Ammon's horn (tissue), 1 donor: ENCODE measurements around the gene DRAM2.
"Not testable (repeated sequence)": the region's sequence is repeated elsewhere in the genome, so short reads cannot be mapped to it uniquely, and the experiment has no call there.

Source experiments
- DNase-seq: peaks from one replicate; pipeline ENCODE4 v3.0.0-alpha.2; 2016; ENCODE audit warnings: low spot score

The DRAM2 gene

GRCh38 chr1:111142356-111142975, 2.6 kb upstream of the DRAM2 start:
- no peak for DNase-seq

DNA sequence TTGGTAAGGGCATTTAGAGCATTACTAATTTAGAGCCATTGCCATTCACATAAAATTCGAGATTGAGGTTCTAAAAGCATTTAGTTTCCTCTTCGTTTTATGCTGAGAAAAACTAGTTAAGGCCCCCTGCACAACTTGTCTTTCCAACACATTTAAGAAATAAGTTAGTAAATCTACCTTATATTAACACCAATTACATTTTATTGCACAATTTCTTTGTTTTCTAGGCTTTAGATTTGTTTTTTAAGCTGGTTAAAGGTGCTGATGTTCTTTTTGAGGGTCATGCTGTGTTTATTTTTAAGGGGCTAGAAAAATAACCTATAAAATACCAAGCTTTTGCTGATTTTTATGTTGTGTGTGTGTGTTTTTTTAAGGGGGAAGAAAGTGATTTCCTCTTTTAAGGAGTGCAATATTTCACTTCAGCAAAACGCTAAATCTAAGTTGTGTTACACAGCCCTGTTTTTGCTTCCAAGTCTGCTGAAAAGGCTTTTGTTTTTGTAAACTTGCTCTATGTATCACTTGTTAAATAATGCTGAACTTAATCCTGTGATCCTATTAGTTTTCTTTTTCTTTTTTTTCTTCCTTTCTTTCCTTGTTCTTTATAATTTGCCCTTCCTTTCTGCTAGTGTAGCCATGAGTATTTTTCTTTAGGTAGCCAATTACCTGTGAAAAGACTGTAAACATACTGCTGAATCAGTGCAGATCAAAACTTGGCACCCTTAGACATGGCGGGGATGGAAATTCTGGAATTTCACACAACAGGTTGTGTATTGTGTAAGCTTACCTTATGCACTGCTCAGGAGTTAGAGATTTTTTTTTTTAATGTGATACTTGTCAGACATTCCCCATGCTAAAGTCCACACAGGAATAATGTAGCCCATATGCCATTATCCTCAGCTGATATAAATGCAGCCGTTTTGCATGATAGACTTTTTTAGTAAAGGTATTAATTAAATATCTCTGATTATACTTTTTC, 1.6 kb upstream of the DRAM2 start:
- no peak for DNase-seq

DNA sequence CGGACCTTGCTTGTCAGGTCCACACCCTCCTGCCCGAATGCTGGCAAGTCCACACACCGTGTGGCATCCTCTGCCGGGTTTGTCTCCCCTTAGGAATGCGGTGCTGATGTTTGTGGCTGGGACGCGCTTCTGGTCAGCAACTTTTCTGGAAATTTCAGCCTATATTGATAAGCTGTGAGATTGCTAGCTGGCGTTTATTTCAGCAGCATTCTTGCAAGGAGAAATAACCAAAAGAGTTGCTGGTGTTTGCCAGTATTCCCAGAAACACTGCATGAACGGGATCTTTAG, 731 bp upstream of the DRAM2 start:
- peak; percentile 45 for DNase-seq

GRCh38 chr1:111139324-111139955, 453 bp downstream of the DRAM2 start:
- peak; percentile 56 for DNase-seq

DNA sequence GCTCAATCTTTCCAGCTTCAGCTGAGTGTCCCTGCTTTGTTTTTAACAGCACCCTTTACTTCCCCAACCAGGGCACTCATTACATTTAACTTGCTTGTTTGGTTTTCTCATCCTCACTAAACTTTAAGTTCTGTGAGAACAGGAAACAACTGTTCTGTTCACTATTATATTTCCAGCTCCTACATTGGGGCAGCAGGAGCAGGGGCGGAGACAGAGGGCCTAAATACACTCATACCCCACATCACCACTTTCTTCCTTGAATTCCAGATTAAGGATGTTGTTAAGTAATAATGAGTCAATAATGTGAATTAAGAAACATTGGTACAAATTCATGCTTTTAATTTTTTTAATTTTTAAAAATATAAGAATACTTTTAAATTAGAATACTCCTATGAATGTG, 6.0 kb downstream of the DRAM2 start:
- no peak for DNase-seq

GRCh38 chr1:111131693-111132092, 8.2 kb downstream of the DRAM2 start:
- DNase-seq = no peak

GRCh38 chr1:111129376-111129775, 10.5 kb downstream of the DRAM2 start:
- no peak for DNase-seq

- peak; percentile 17 for DNase-seq
Observed at GRCh38 chr1:111127923-111128643, 11.8 kb downstream of the DRAM2 start.

DNA sequence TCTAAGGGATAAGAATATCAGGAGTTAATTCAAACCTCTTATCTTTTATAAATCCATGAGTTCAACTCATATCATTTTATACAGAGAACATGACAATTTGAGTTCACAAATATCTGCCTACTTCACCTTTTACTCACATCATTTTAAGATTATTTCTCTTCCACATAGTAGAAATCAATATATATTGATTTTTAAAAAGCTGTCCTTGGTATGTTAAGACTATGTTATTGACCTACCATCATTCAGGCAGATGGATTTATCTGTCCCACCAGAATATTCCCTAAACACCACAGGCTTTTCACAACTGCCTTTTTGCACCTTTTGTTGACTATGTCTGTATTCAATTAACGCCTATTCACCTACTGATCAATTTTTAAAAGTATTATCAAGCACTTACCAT, 13.5 kb downstream of the DRAM2 start:
- DNase-seq = no peak

DNA sequence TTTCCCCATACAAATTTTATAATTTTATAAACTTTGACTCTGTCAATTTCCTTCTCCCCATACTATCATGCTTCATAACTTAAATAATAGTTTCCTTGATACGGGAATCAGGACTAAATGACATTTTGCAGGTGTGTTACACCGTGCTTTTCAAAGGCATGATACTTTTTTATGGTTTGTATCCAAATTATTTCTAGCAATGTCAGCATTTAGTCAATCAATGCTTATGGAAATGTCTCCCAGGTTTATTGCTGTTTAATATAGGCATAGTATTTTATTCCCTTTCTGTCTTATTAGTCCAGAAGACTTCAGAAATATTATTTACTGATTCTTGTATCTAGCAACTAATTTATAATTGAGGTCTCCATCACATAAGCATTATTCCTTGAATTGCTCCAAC, 23.4 kb downstream of the DRAM2 start:
- DNase-seq = no peak

DNA sequence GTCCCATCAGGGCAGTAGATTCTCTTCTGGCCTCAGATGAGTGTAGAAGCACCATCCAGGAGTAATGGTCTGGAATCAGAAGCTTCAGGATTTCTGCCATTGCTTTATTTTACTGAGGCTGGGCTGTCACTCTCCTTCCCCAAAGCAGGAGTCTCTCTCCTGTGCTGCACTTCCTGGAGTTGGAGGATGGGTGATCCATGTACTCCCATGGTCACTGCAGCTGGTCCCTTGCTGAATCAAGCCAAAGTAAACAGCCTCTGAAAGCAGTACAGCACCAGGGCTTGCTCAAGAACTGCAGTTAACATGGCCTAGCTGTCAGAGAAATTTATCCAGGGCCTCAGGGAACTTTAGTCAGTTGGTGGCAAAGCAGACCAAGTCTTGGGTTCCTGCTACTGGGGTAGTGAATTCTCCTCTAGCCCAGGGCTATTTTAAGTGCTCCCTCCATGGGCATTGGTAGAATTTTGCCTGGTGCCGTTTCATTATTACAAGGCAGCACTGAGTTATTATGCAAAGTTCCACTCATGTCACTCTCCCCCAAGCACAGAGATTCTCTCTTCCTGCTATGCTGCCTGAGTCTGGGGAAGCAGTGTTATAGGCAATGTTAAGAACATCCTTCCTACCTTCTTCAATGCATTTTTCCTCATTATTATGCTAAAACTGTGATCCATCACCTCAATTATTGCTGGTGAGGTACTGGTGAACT, 29.5 kb downstream of the DRAM2 start:
- DNase-seq = no peak

DNA sequence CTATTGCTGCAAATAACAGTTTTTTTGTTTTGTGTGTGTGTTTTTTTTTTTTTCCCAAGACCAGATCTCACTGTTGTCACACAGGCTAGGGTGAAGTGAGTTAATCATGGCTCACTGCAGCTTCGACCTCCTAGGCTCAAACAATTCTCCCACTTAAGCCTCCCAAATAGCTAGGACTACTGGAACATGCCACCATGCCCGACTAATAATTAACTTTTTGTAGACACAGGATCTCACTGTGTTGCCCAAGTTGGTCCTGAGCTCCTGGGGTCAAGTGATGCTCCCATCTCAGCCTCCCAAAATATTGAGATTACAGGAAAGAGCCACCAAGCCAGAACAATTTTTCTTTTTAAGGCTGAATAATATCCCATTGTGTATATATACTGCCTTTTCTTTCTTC, 34.9 kb downstream of the DRAM2 start:
- DNase-seq = no peak

GRCh38 chr1:111101854-111102642, 37.8 kb downstream of the DRAM2 start:
- DNase-seq = no peak

GRCh38 chr1:111099289-111099688, 40.6 kb downstream of the DRAM2 start:
- DNase-seq = no peak

- no peak for DNase-seq
Observed at GRCh38 chr1:111097356-111098099, 42.4 kb downstream of the DRAM2 start.

- not testable (repeated sequence) for DNase-seq
Observed at GRCh38 chr1:111095421-111095820, 44.5 kb downstream of the DRAM2 start.

DNA sequence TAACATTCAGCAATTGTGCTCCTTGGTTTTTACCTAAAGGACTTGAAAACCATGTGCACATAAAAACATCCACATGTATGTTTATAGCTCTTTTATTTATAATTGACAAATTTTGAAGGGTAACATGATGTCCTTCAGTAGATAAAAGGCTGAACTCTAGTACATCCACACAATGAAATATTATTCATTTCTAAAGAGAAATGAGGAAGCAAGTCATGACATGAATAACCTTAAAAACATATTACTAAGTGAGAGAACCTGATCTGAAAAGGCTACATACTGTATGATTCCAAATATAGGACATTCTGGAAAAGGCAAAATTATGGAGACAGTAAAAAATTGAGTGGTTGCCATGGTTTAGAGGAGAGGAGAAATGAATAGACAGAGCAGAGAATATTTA, 50.3 kb downstream of the DRAM2 start:
- no peak for DNase-seq

GRCh38 chr1:111085676-111086075, 54.2 kb downstream of the DRAM2 start:
- DNase-seq = no peak

- no peak for DNase-seq
Observed at GRCh38 chr1:111084999-111085398, 54.9 kb downstream of the DRAM2 start.
